PC-3 (cell line): ENCODE results near the gene CFAP221. TPM values are rescaled to one million over a fixed set of nuclear protein-coding genes. Genes with fewer than 3 reads are reported as not detected.

Source experiments
- ATAC-seq: fragments of 200-7000 bp; cut with Tn5 transposase; 2 replicates; pipeline ENCODE4 v1.9.1; 2020; ENCODE audit warnings: mild to moderate bottlenecking, moderate library complexity
- BruUV-seq: library from RNA; stranded (reverse); fragments of 400-500 nt; replicated peaks from 2 replicates; lab custom pipeline; 2021; lab: Mats Ljungman, UMichigan
- CTCF ChIA-PET: fragments of 300-600 bp; sonication (Branson Sonifier 250); formaldehyde crosslinking; loops from one replicate; lab custom pipeline; 2022; ENCODE audit warnings: antibody characterized with exemption; lab: Charles Lee
- POLR2A ChIA-PET: fragments of 300-600 bp; sonication (Branson Sonifier 250); formaldehyde crosslinking; loops from one replicate; lab custom pipeline; 2022; ENCODE audit warnings: antibody characterized with exemption; ENCODE audit not compliant: unreplicated experiment; lab: Charles Lee
- DNase-seq: peaks from one replicate; pipeline ENCODE4 v3.0.0-alpha.2; 2015
- H2AFZ ChIP-seq: fragments of 300-600 bp; sonication (generic); 2 replicates; pipeline ENCODE4 v1.6.0; 2016; ENCODE audit warnings: antibody characterized with exemption, low read length
- H3F3A ChIP-seq: fragments of 300-600 bp; sonication (generic); one replicate; pipeline ENCODE4 v1.6.0; 2017; ENCODE audit warnings: antibody characterized with exemption, low read length, control low read depth, mild to moderate bottlenecking; ENCODE audit not compliant: unreplicated experiment
- H3K27ac ChIP-seq: fragments of 300-600 bp; sonication (generic); 2 replicates; pipeline ENCODE4 v1.5.1; 2016; ENCODE audit warnings: mild to moderate bottlenecking, low read length
- H3K27me3 ChIP-seq: fragments of 300-600 bp; sonication (generic); 2 replicates; pipeline ENCODE4 v1.6.1; 2016; ENCODE audit warnings: low read length, mixed read lengths
- H3K36me3 ChIP-seq: fragments of 300-600 bp; sonication (generic); 2 replicates; pipeline ENCODE4 v1.6.1; 2016; ENCODE audit warnings: low read depth, mixed run types, low read length, mixed read lengths
- H3K4me1 ChIP-seq: fragments of 300-600 bp; sonication (generic); 2 replicates; pipeline ENCODE4 v1.5.1; 2016; ENCODE audit warnings: low read length; ENCODE audit not compliant: insufficient read depth
- H3K4me2 ChIP-seq: fragments of 300-600 bp; sonication (generic); 2 replicates; pipeline ENCODE4 v1.6.0; 2016; ENCODE audit warnings: low read length
- H3K4me3 ChIP-seq: fragments of 300-600 bp; sonication (generic); 2 replicates; pipeline ENCODE4 v1.5.1; 2016; ENCODE audit warnings: mild to moderate bottlenecking, low read length, mixed read lengths
- H3K79me2 ChIP-seq: fragments of 300-600 bp; sonication (generic); 2 replicates; pipeline ENCODE4 v1.6.1; 2017; ENCODE audit warnings: low read length, mixed read lengths
- H3K9ac ChIP-seq: fragments of 300-600 bp; sonication (generic); 2 replicates; pipeline ENCODE4 v1.6.0; 2016; ENCODE audit warnings: mild to moderate bottlenecking, low read length
- H3K9me2 ChIP-seq: fragments of 300-600 bp; sonication (generic); replicated peaks from 2 replicates; pipeline ENCODE4 v1.6.1; 2016; ENCODE audit warnings: mixed run types, low read length, mixed read lengths
- H3K9me3 ChIP-seq: fragments of 300-600 bp; sonication (generic); 2 replicates; pipeline ENCODE4 v1.6.1; 2016; ENCODE audit warnings: low read length, mixed read lengths
- H4K20me1 ChIP-seq: fragments of 300-600 bp; sonication (generic); 2 replicates; pipeline ENCODE4 v1.6.1; 2016; ENCODE audit warnings: low read length, mixed read lengths
- CTCF ChIP-seq: fragments of 300-600 bp; sonication (generic); conservative IDR thresholded peaks from 2 replicates; pipeline ENCODE4 v1.5.1; 2017; ENCODE audit warnings: antibody characterized with exemption, low read depth, mild to moderate bottlenecking, low read length
- EZH2 ChIP-seq: fragments of 300-600 bp; sonication (generic); IDR thresholded peaks from one replicate; pipeline ENCODE4 v1.6.1; 2017; ENCODE audit warnings: antibody characterized with exemption, mild to moderate bottlenecking, low read length; ENCODE audit not compliant: unreplicated experiment
- EZH2phosphoT487 ChIP-seq: fragments of 300-600 bp; sonication (generic); IDR thresholded peaks from 2 replicates; pipeline ENCODE4 v1.6.1; 2018; ENCODE audit warnings: mild to moderate bottlenecking, antibody characterized with exemption, low read length, borderline replicate concordance
- intact Hi-C: fragments of 100-400 bp; cut with micrococcal nuclease; formaldehyde crosslinking; loops from 2 replicates; pipeline ENCODE4 v1.9.0; 2023
- total RNA-seq: library from RNA; depleted of rRNA; stranded (reverse); fragments of >200 nt; gene quantifications from 2 replicates; pipeline ENCODE4 v1.2.3, GENCODE V29; 2014

CFAP221 gene
- total RNA-seq, 1 experiment from 2014 or later = not detected

GRCh38 chr2:119523952-119524694 lies 20.1 kb upstream of the CFAP221 start, which contains the start of gene SCTR:
Gene SCTR, minus strand, starts transcription at chr2:119524483. Its CDS starts 257 bp downstream, at chr2:119524226.
- no peak for ATAC-seq
- intact Hi-C loops = no loop called here
- Histone ChIP-seq H3K4me3 (no peak within 1 kb of the TSS), H4K20me1 (no peaks in the 10 kb centered on the region), H3F3A (no peaks in the 10 kb centered on the region), H3K9me2 (no peaks in the 10 kb centered on the region), H3K27ac (no peak within 1 kb of the TSS), H3K9ac (no peak within 1 kb of the TSS), H2AFZ (no peak within 1 kb of the TSS), H3K9me3 (no peaks in the 10 kb centered on the region), H3K36me3 (no peaks in the 10 kb centered on the region), H3K4me2 (no peak within 1 kb of the TSS), H3K27me3 (peaks cover 62% of the 10 kb centered on the region), H3K79me2 (no peaks in the 10 kb centered on the region), H3K4me1 (no peaks in the 10 kb centered on the region)
- no peak for TF ChIP-seq EZH2
- TF ChIP-seq EZH2phosphoT487 = no peak
- TF ChIP-seq CTCF = no peak
- POLR2A ChIA-PET = no interaction called here
- no peak for DNase-seq
- CTCF ChIA-PET = no interaction called here
- no TSS peak for BruUV-seq

- Histone ChIP-seq H3K4me2 (no peak overlapping the region), H3K36me3 (no peaks in the 10 kb centered on the region), H3K27ac (no peak overlapping the region), H3K4me3 (no peak overlapping the region), H4K20me1 (no peaks in the 10 kb centered on the region), H3K4me1 (no peaks in the 10 kb centered on the region), H3K9me2 (no peaks in the 10 kb centered on the region), H3K79me2 (no peaks in the 10 kb centered on the region), H3K9me3 (no peaks in the 10 kb centered on the region), H2AFZ (no peak overlapping the region), H3K9ac (no peak overlapping the region), H3F3A (no peaks in the 10 kb centered on the region), H3K27me3 (peaks cover 75% of the 10 kb centered on the region)
- TF ChIP-seq EZH2phosphoT487 (no peak), CTCF (no peak), EZH2 (no peak)
- CTCF ChIA-PET = no interaction called here
- POLR2A ChIA-PET = no interaction called here
- intact Hi-C loops = no loop called here
- ATAC-seq (no peak), DNase-seq (no peak)
- BruUV-seq = no TSS peak
Observed at GRCh38 chr2:119525614-119526013, 18.6 kb upstream of the CFAP221 start.

DNA sequence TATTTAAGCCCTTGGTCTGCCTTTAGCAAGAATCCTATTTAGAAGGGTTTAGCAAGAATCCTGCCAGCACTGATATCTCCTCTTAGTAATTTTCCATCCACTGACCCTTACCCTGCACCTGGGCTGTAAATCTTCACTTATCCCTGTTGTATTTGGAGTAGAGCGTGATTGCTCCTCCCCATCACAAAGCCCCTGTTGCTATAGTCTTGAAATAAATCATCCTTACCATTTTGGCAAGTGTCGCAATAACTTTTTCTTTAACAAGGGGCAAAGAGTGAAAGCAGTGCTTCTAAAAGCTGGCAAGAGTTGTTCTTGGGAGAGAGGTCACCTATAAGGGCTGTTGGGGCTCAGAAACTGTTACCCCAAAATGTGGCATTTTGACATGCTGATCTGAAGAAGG lies 16.2 kb upstream of the CFAP221 start:
- no peaks in the 10 kb centered on the region for H4K20me1 ChIP-seq
- TF ChIP-seq EZH2phosphoT487 = no peak
- no peak for TF ChIP-seq EZH2
- no peak for TF ChIP-seq CTCF
- H3K4me3 ChIP-seq = no peak overlapping the region
- H3K27me3 ChIP-seq = peaks cover 77% of the 10 kb centered on the region
- ChIA-PET POLR2A (no interaction called here), CTCF (interaction anchor here (0.7 kb wide), 1 partner anchor 113 kb away, joined by 3 read pairs; no protein-coding TSS in a partner anchor)
- no peak overlapping the region for H3K4me2 ChIP-seq
- no peak for DNase-seq
- no peaks in the 10 kb centered on the region for H3K79me2 ChIP-seq
- intact Hi-C loops = no loop called here
- no peaks in the 10 kb centered on the region for H3K4me1 ChIP-seq
- no peaks in the 10 kb centered on the region for H3K36me3 ChIP-seq
- H3K9ac ChIP-seq = no peak overlapping the region
- no peak overlapping the region for H3K27ac ChIP-seq
- no peak for ATAC-seq
- no peaks in the 10 kb centered on the region for H3F3A ChIP-seq
- no TSS peak for BruUV-seq
- H3K9me2 ChIP-seq = no peaks in the 10 kb centered on the region
- H3K9me3 ChIP-seq = peaks cover 9% of the 10 kb centered on the region; the same call in 1 of the 2 replicates
- H2AFZ ChIP-seq = no peak overlapping the region
